Peyer's patch (tissue), 4 donors: ENCODE results near the gene PTPRM.

Source experiments
- POLR2A ChIP-seq, 2 donors: fragments of 450-650 bp; IDR thresholded peaks; one replicate each; pipeline ENCODE4 v1.5.1; 2017; ENCODE audit warnings: antibody characterized with exemption in 2 of 2, mild to moderate bottlenecking in 2 of 2, moderate library complexity in 2 of 2
- TF ChIP-seq, protein P1 (sequence below), 6 experiments: fragments of 450-650 bp in 4 of 6; fragments of 200-600 bp in 2 of 6; sonication (generic) in 1 of 6; IDR thresholded peaks; one replicate each; pipeline ENCODE4 v1.5.1; 2017 to 2019; ENCODE audit warnings: antibody characterized with exemption in 6 of 6, mild to moderate bottlenecking in 3 of 6, moderate library complexity in 1 of 6

DNA sequence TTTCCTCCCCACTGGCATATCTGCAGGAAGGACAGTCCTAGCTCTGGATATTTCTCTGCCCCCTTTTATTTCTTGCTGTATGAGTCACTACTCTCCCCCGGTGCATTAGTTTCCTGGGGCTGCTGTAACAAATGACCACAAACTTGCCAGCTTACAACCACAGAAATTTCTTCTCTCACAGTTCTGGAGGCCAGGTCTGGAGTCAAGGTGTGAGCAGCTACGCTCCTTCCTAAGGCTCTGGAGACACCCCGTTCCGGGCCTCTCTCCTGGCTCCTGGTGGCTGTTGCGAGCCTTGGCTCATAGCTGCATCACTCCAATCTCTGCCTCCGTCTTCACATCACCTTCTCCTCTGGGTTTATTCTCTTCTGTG lies 34.1 kb downstream of the PTPRM start:
- TF ChIP-seq, protein P1, sequence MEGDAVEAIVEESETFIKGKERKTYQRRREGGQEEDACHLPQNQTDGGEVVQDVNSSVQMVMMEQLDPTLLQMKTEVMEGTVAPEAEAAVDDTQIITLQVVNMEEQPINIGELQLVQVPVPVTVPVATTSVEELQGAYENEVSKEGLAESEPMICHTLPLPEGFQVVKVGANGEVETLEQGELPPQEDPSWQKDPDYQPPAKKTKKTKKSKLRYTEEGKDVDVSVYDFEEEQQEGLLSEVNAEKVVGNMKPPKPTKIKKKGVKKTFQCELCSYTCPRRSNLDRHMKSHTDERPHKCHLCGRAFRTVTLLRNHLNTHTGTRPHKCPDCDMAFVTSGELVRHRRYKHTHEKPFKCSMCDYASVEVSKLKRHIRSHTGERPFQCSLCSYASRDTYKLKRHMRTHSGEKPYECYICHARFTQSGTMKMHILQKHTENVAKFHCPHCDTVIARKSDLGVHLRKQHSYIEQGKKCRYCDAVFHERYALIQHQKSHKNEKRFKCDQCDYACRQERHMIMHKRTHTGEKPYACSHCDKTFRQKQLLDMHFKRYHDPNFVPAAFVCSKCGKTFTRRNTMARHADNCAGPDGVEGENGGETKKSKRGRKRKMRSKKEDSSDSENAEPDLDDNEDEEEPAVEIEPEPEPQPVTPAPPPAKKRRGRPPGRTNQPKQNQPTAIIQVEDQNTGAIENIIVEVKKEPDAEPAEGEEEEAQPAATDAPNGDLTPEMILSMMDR (IDR thresholded peaks at IDR 0.05): no peak
- no peak for TF ChIP-seq POLR2A (IDR thresholded peaks at IDR 0.05)
